CD4-positive, alpha-beta T cell (primary cell): ENCODE results near the gene CDH4. TPM values are rescaled to one million over a fixed set of nuclear protein-coding genes. Genes with fewer than 3 reads are reported as not detected.

Experiments used
- ATAC-seq: fragments of 200-7000 bp; cut with Tn5 transposase; one replicate; pipeline ENCODE4 v1.10.0; 2022; ENCODE audit warnings: mild to moderate bottlenecking; ENCODE audit not compliant: poor library complexity
- CTCF ChIA-PET: fragments of 350-600 bp; sonication (Branson Sonifier 250); formaldehyde crosslinking; loops from one replicate; lab custom pipeline; 2021; ENCODE audit warnings: antibody characterized with exemption, inconsistent platforms; lab: Charles Lee
- POLR2A ChIA-PET: fragments of 350-600 bp; sonication (Branson Sonifier 250); formaldehyde crosslinking; loops from one replicate; lab custom pipeline; 2021; ENCODE audit warnings: antibody characterized with exemption, inconsistent platforms; lab: Charles Lee
- DNase-seq, 14 experiments: peaks; one replicate each; pipeline ENCODE4 v3.0.0-alpha.2; 2013 to 2020; ENCODE audit warnings: mixed read lengths in 2 of 14
- H3K27ac ChIP-seq, 2 donors: one replicate each; pipeline versions ENCODE4 v1.5.1 to v1.7.0; 2013; ENCODE audit warnings: low read length in 2 of 2, low read depth in 1 of 2, mild to moderate bottlenecking in 1 of 2
- H3K27me3 ChIP-seq, 2 experiments: 1 replicate in 1 of 2; 2 replicates in 1 of 2; pipeline versions ENCODE4 v1.6.1 to v1.7.0; 2013; ENCODE audit warnings: low read length in 2 of 2, control low read depth in 1 of 2, mild to moderate bottlenecking in 1 of 2, moderate library complexity in 1 of 2; ENCODE audit not compliant: insufficient read depth in 2 of 2, control insufficient read depth in 1 of 2
- H3K36me3 ChIP-seq: one replicate; pipeline ENCODE4 v1.6.1; 2013; ENCODE audit warnings: low read length, control low read depth; ENCODE audit not compliant: insufficient read depth
- H3K4me1 ChIP-seq: one replicate; pipeline ENCODE4 v1.6.1; 2013; ENCODE audit warnings: low read length, control low read depth; ENCODE audit not compliant: insufficient read depth
- H3K4me3 ChIP-seq: one replicate; pipeline ENCODE4 v1.5.1; 2013; ENCODE audit warnings: mild to moderate bottlenecking, low read length, moderate library complexity
- H3K9me3 ChIP-seq, 2 experiments: 1 replicate in 1 of 2; 2 replicates in 1 of 2; pipeline versions ENCODE4 v1.6.1 to v1.7.0; 2013; ENCODE audit warnings: low read length in 2 of 2, mild to moderate bottlenecking in 2 of 2, control low read depth in 1 of 2, moderate library complexity in 1 of 2; ENCODE audit not compliant: control insufficient read depth in 1 of 2, insufficient read depth in 1 of 2
- H3K27ac Mint-ChIP-seq: one replicate; pipeline ENCODE4 v1.8.0; 2020; ENCODE audit warnings: mixed read lengths
- H3K27me3 Mint-ChIP-seq: one replicate; pipeline ENCODE4 v1.8.0; 2021; ENCODE audit warnings: mixed read lengths
- H3K36me3 Mint-ChIP-seq: one replicate; pipeline ENCODE4 v1.8.0; 2021; ENCODE audit warnings: low read depth, mixed read lengths
- H3K4me1 Mint-ChIP-seq: one replicate; pipeline ENCODE4 v1.8.0; 2021; ENCODE audit warnings: low read depth, mixed read lengths
- H3K4me3 Mint-ChIP-seq: one replicate; pipeline ENCODE4 v1.8.0; 2020; ENCODE audit warnings: mild to moderate bottlenecking, mixed read lengths
- H3K9me3 Mint-ChIP-seq: one replicate; pipeline ENCODE4 v1.8.0; 2020; ENCODE audit warnings: mixed read lengths
- CTCF ChIP-seq: fragments of 200-600 bp; IDR thresholded peaks from one replicate; pipeline ENCODE4 v1.8.0; 2022; ENCODE audit warnings: antibody characterized with exemption, mild to moderate bottlenecking
- intact Hi-C, 2 experiments: fragments of 100-400 bp; cut with DNase I in 1 of 2; cut with micrococcal nuclease in 1 of 2; formaldehyde crosslinking; loops; one replicate each; pipeline versions ENCODE4 v1.15.1 to v1.9.0; 2023 to 2025; cut with DNase I, micrococcal nuclease
- total RNA-seq, 174 experiments: library from RNA in 2 of 174; stranded (reverse) in 2 of 174; gene quantifications; one replicate each; pipeline ENCODE4 v1.2.3 and lab custom pipeline; 2021 to 2026

The CDH4 gene
- total RNA-seq, 2 experiments from 2014 or later, result 0.11 TPM

DNA sequence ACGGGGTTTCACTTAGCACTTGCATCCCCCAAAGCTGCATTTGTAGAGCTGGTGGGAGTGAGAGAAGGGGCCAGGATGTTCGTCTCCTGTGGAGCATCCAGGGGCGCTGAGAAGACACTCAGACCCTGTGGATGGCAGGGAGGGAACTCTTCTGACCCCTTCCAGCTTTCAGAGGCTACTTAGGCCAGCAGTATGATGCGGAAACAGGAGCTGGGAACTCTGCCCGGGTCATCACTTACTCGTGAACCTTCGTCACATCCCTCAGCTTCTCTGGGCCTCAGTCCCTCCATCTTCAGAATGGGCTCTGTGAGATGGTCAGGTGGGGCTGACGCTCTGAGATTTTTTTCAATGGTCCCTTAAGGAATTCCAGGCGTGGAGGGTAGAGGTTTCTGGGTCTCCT, 585.1 kb downstream of the CDH4 start:
- Histone ChIP-seq H3K9me3 (peaks cover 0 to 8% of the 10 kb centered on the region in 2 experiments), H3K4me1 (no peaks in the 10 kb centered on the region), H3K36me3 (no peaks in the 10 kb centered on the region), H3K4me3 (no peak overlapping the region), H3K27ac (no peak overlapping the region), H3K27me3 (no peaks in the 10 kb centered on the region)
- ChIA-PET POLR2A (no interaction called here), CTCF (no interaction called here)
- H3K27ac Mint-ChIP-seq, result no peak overlapping the region
- no peak for TF ChIP-seq CTCF
- no peak overlapping the region for H3K4me3 Mint-ChIP-seq
- H3K9me3 Mint-ChIP-seq, result no peaks in the 10 kb centered on the region
- ATAC-seq, result no peak
- H3K27me3 Mint-ChIP-seq, result no peaks in the 10 kb centered on the region
- intact Hi-C loops, result no loop called here
- no peaks in the 10 kb centered on the region for H3K4me1 Mint-ChIP-seq
- no peaks in the 10 kb centered on the region for H3K36me3 Mint-ChIP-seq
- DNase-seq, result no peak

DNA sequence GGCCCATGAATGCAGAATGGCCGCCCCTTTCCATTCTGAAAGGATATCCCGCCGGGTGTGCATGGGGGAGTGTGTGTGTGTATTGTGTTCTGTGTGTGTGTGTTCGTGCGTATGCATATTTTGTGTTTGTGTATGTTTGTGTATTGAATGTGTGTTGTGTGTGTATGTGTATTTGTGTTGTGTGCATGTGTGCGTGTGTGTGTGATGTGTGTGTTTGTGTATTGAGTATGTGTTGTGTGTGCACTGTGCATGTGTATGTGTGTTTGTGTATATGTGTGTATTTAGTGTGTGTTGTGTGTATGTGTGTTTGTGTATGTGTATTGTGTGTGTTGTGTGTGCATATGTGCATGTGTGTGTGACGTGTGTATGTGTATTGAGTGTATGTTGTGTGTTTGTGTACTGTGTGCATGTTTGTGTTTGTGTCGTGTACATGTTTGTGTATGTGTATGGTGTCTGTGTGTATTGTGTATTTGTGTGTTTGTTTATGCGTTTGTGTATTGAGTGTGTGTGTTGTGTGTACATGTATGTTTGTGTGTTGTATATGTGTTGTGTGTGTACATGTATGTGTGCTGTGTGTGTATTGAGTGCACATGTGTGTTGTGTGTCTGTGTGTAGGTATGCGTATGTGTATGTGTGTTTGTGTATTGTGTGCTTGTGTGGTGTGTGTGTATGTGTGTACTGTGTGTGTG, 587.3 kb downstream of the CDH4 start:
- intact Hi-C loops, result no loop called here
- Histone ChIP-seq H3K9me3 (peaks cover 0 to 5% of the 10 kb centered on the region in 2 experiments), H3K27ac (no peak overlapping the region), H3K36me3 (no peaks in the 10 kb centered on the region), H3K4me1 (no peaks in the 10 kb centered on the region), H3K4me3 (no peak overlapping the region), H3K27me3 (no peaks in the 10 kb centered on the region)
- TF ChIP-seq CTCF, result no peak
- H3K27ac Mint-ChIP-seq, result no peak overlapping the region
- no peaks in the 10 kb centered on the region for H3K9me3 Mint-ChIP-seq
- no peak for DNase-seq
- POLR2A ChIA-PET, result no interaction called here
- no peak overlapping the region for H3K4me3 Mint-ChIP-seq
- CTCF ChIA-PET, result no interaction called here
- H3K36me3 Mint-ChIP-seq, result no peaks in the 10 kb centered on the region
- H3K4me1 Mint-ChIP-seq, result no peaks in the 10 kb centered on the region
- H3K27me3 Mint-ChIP-seq, result no peaks in the 10 kb centered on the region
- no peak for ATAC-seq

DNA sequence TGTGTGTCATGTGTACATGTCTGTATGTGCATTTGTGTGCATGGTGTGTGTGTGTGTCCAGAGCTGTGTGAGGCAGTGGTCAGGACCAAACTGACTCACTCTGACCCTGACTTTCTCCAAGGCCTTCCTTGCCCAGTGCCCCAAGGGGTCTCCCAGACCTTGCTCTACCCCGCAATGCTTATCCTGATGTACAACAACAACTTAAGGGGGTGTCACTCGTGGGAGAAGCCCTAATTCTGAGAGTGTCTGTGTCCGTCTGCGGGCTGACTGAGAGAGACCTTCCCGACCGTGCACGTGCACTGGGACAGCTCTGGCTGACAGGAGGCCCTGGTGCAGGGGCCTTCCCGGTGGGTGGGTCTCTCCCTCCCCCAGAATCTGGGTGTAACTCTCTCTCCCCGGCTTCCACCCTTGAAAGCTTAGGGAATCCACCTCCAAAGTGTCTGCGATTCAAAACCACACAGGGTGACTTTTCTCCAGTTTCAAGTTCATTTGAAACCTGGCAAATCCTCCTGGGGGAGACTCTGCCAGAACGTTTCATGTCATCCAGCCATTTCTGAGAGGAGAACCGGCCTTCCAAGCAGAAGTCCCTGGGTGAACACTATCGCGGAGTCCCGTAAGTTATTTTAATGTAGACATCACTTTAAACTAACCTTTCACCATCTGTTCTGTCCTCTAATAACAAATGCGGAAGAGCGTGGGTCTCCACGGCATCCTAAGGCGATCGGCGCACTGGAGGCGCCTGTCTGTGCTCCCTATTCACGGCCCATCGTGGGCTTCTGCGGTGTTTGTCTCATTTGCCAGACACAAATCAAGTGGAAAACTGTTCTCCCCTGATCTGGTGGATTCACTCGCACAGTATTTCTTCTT, 588.1 kb downstream of the CDH4 start:
- Mint-ChIP-seq H3K9me3 (no peaks in the 10 kb centered on the region), H3K27me3 (no peaks in the 10 kb centered on the region), H3K4me3 (no peak overlapping the region), H3K36me3 (no peaks in the 10 kb centered on the region), H3K27ac (no peak overlapping the region), H3K4me1 (no peaks in the 10 kb centered on the region)
- Histone ChIP-seq H3K9me3 (peaks cover 0 to 13% of the 10 kb centered on the region in 2 experiments), H3K4me1 (no peaks in the 10 kb centered on the region), H3K4me3 (no peak overlapping the region), H3K27ac (no peak overlapping the region), H3K36me3 (no peaks in the 10 kb centered on the region), H3K27me3 (no peaks in the 10 kb centered on the region)
- ATAC-seq (no peak), DNase-seq (no peak)
- intact Hi-C loops, result no loop called here
- TF ChIP-seq CTCF, result no peak
- ChIA-PET CTCF (no interaction called here), POLR2A (no interaction called here)
